GM21723 (cell line): ENCODE measurements around the gene FOLR1.
"Not testable (repeated sequence)": the region's sequence is repeated elsewhere in the genome, so short reads cannot be mapped to it uniquely, and the experiment has no call there.

Experiments
- ATAC-seq: cut with Tn5 transposase; IDR thresholded peaks from one replicate; pipeline ENCODE4 v1.9.1; 2021; ENCODE audit warnings: mild to moderate bottlenecking, moderate library complexity; ENCODE audit not compliant: unreplicated experiment

FOLR1 gene

DNA sequence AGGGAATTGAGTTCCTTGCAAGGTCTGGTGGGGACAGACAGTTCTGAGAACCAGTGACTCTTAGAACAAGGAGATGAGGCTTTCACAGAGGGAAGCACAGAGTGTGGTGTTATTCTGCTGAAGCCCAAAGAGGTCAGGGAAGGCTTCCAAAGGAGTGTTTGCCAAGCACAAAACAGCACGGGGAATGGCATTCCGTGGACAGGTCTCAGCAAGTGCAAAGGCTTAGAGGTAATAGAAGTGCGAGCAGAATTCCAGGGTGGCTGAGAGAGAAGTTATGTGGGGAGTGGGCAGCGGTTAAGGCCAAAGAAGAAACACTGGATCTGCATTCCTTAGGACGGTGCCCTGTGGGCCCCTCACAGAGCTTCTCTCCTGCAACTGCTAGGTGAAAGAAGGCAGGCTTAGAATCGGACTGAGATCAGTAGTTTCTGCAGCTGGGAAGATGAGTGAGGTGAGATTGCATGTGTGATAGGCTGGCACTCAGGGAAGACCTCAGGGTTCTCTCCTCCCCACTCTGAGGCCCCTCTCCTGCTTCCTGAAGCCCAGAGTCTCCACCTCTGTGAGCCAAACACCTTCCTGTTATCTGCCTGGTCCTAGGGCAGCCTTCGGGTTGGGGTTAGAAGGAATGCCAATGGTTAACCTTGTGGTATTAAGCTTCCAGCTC is 10.9 kb upstream of the FOLR1 start:
- not testable (repeated sequence) for ATAC-seq

DNA sequence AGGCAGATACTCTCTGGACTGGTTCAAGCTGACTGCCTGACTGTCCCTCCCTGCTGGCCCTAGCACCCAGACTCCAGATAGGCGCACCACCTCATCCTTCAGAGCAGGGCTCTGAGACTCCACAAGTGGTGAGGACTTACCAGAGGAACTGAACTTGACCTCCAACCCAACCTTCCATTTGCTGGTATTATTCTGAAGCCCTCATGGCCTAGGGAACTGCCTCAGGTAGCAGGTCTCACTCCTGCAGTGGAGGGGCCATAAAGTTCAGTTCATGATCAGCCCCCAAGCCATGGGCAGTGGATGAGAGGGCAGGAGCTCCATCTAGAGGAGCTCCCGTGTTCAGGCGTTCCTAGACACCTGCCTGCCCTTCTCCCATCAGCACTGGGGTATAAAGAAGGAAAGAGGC is 10.4 kb upstream of the FOLR1 start:
- not testable (repeated sequence) for ATAC-seq

DNA sequence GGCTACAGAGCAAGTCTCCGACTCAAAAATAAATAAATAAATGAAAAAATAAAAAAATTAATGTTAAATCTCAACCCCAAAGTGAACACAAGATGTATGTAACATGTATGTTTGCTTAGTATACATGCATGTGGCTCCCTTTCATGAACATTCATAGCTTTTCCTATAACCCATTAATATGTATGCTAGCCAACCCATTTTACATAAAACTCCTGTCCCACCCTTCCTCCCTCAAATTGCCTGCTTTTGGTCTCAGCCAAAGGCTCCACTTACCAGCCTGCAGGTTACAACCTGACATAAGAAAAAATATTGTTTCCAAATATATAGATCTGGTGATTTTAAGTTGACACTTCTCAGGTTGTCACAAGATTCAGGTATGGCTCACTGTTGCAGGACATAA is 3.7 kb upstream of the FOLR1 start:
- ATAC-seq = no peak

DNA sequence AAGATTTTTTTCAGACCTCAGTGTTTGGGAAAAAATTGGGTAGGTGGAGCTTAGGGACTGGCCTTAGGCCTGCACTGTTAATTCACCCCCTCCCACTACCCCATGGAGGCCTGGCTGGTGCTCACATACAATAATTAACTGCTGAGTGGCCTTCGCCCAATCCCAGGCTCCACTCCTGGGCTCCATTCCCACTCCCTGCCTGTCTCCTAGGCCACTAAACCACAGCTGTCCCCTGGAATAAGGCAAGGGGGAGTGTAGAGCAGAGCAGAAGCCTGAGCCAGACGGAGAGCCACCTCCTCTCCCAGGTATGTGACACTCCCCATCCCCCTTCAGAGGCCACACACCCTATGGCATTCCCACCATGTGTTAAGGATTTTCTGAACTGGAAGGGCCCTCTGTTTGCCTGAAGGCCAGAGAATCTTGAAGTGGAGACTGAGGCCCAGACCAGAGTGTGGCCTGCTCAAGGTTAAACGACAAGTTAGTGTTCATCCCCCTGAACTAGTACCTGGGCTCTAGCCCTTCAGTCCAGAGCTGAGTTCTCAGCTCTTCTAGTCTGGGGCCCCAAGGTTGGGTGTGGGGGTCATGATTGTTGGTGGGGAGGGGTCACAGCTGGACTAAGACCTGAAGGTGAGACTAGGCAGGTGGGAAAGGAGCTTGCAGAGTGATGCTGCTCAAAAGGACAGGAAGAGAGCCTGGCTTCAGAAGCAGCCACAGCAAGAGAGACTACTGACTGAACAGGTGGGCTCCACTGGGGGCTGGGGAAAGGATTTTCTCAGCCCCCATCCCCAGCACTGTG is 2.3 kb upstream of the FOLR1 start:
- ATAC-seq = no peak

DNA sequence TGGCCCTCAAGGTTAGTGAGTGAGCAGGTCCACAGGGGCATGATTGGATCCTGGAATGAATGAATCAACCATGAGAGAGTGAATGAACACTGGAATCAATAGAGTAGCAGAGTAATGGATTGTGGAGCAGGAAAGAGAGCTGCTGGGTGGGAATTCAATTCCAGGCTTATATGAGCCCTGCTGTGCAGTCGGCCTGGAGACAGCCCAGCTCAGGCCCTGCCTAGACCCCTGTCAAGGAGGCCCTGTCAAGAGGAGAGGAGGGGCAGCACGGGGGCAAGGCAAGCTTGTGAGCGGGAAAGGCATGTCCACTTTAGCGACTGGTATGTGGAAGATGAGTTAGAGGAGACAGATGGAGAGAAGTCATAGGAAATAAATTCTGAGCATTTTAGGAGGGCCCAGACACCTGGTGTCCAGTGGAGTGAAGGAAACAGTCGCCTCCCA is 1.3 kb upstream of the FOLR1 start:
- no peak for ATAC-seq

DNA sequence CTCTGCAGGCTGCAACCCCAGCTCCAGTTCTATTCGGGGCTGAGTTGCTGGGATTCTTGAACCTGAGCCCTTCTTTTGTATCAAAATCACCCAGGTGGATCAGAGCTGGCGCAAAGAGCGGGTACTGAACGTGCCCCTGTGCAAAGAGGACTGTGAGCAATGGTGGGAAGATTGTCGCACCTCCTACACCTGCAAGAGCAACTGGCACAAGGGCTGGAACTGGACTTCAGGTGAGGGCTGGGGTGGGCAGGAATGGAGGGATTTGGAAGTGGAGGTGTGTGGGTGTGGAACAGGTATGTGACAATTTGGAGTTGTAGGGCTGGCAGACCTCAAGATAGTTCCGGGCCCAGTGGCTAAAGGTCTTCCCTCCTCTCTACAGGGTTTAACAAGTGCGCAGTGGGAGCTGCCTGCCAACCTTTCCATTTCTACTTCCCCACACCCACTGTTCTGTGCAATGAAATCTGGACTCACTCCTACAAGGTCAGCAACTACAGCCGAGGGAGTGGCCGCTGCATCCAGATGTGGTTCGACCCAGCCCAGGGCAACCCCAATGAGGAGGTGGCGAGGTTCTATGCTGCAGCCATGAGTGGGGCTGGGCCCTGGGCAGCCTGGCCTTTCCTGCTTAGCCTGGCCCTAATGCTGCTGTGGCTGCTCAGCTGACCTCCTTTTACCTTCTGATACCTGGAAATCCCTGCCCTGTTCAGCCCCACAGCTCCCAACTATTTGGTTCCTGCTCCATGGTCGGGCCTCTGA is 3.8 kb downstream of the FOLR1 start:
- no peak for ATAC-seq

DNA sequence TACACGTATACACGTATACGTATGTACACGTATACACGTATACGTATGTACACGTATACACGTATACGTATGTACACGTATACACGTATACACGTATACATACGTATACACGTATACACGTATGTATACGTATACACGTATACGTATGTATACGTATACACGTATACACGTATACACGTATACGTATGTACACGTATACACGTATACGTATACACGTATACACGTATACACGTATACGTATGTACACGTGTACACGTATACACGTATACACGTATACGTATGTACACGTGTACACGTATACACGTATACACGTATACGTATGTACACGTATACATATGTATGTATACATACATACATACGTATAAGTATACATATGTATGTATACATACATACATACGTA is 9.5 kb downstream of the FOLR1 start:
- ATAC-seq = not testable (repeated sequence)

DNA sequence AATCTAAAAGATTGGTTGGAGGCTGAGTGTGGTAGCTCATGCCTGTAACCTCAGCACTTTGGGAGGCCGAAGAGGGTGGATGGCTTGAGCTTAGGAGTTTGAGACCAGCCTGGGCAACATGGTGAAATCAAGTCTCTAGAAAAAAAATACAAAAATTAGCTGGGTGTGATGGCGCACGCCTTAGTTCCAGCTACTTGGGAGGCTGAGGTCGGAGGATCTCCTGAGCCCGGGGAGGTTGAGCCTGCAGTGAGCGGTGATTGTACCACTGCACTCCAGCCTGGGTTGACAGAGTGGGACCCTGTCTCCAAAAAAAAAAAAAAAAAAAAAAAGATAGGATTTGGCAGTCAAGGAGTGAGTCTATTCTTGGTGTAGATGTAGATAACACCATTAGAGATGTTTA is 10.6 kb downstream of the FOLR1 start:
- no peak for ATAC-seq

DNA sequence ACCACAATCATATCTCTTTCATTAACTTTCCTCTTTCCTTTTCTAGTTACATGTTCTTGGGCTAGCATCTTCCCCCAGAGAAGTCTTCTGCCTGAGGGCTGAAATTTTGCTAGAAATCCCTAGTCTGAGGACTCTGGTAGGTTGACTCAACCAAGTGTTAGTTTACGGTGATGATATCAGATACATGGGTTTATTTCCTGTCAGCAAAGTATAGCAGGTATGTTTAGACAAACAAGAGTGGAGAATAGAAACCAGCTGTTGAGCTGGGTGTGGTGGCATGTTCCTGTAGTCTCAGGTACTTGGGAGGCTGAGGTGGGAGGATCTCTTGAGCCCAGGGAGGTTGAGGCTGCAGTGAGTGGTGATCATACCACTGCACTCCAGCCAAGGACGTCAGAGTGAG is 11.2 kb downstream of the FOLR1 start:
- ATAC-seq = no peak

DNA sequence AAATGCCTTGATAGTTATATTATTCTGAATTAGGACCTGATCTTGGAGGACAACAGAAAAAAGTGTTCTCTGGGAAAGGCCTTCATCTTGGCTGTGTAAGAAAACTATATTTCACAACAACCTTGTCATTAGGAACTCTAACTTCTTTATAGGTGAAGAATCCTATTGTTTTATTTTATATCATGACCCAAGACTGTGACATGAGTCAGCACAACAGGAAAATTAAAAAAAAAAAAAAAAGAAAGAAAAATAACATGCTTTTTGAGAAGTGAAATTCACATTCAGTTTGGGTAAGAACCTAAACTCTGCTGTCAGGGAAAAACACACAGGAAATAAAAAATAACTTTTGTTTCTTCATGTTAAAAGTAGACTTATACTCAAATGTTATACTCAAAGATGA is 12.9 kb downstream of the FOLR1 start:
- no peak for ATAC-seq

DNA sequence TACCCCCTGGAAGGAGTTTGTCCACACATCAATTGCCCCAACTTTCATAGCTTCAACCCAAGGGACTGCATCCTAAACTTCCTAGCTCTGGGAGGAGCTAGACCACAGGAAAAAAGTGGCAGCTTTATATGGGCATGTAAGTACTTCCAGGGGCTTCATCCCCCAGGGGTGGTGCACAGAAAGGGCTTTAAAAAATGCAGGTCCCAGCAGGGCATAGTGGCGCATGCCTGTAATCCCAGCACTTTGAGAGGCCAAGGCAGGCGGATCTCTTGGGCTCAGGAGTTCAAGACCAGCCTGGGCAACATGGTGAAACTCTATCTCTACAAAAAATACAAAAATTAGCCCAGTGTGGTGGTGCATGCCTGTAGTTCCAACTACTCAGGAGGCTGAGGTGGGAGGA is 14.9 kb downstream of the FOLR1 start:
- ATAC-seq = not testable (repeated sequence)

DNA sequence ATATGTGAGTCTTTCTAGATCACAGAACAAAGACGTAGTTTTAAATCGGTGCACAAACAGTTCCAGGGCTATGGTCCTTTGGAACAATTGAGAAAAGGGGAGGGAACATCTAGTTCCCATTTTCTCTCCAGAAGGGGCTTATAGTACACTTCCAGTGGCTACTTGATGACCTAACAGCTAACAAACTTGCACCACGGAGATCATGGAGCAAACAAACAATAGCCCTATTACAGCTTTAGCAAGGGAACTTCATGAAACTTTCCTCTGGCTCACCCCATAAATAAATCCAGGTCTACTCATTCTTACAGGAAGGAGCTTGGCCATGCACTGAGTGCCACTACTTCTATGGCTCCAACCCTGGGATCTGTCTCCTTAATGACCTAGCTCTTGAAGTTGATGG is 16.3 kb downstream of the FOLR1 start:
- ATAC-seq = no peak

DNA sequence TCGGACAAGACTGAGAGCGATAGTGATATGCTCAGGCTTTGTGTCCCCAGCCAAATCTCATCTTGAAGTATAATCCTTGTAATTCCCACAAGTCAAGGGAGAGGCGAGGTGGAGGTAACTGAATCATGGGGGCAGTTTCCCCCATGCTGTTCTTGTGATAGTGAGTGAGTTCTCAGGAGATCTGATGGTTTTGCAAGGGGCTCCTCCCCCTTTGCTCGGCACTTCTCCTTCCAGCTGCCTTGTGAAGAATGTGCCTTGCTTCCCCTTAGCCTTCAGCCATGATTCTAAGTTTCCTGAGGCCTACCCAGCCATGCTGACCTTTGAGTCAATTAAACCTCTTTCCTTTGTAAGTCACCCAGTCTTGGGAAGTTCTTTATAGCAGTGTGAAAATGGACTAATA is 17.2 kb downstream of the FOLR1 start:
- ATAC-seq = no peak

DNA sequence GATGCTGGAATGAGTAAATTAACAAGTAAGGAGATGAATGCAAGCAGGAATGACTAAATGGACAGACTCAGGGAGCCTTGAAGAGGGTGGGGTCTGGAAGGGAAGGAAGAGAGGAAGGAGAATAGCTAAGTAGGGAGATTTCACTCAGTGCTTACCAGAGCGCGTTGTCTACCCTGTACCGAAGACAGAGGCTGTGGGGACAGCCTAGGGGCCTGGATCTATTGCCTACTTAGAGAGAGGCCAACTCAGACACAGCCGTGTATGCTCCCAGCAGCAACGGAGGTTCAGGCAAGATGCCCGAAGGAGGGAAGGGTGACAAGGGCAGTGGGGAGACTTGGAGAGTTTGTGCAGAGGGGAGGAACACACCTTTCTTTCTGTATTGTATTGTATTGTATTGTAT is 24.7 kb downstream of the FOLR1 start, which contains the start of gene FOLR2:
TSS of gene FOLR2 (plus strand) at position 157 of the 400 bp plus-strand sequence. CDS start 1,791 bp downstream, outside the sequence.
- ATAC-seq = no peak

DNA sequence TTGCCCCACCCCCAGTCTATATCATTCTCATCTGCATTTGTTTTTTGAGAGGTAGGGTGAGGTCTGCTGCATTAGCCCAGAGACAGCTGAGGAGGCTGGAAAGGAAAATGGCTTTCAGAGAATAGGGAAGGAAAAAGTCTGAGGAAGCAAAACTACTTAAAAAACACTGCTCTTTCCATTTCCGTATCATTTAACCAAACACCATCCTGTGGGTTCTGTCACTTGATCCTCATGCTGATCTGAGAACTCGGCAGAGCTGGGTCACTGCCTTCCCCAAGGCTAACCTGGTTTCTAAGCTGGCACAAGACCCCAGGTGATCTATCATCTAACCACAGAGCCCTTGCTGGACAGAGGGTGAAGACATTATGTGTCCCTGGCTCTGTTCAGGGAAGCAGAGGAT is 25.9 kb downstream of the FOLR1 start:
- ATAC-seq = no peak

DNA sequence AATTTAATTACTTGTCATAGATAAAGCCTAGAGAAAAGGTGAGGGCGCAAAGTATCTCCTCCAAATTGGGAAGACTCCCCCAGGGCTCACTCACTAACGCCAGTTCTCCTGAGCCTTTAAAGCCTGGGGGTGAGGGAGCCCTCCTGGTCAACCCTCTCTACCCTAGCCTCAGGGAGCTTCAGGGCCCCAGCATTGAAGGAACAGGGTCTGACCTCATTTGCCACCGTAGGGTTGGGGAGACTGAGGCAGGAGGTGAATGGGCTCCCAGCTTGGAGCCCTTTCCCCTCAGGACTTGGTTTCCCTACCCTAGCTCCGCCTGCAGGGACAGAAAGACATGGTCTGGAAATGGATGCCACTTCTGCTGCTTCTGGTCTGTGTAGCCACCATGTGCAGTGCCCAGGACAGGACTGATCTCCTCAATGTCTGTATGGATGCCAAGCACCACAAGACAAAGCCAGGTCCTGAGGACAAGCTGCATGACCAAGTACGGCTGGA is 26.4 kb downstream of the FOLR1 start:
- no peak for ATAC-seq

DNA sequence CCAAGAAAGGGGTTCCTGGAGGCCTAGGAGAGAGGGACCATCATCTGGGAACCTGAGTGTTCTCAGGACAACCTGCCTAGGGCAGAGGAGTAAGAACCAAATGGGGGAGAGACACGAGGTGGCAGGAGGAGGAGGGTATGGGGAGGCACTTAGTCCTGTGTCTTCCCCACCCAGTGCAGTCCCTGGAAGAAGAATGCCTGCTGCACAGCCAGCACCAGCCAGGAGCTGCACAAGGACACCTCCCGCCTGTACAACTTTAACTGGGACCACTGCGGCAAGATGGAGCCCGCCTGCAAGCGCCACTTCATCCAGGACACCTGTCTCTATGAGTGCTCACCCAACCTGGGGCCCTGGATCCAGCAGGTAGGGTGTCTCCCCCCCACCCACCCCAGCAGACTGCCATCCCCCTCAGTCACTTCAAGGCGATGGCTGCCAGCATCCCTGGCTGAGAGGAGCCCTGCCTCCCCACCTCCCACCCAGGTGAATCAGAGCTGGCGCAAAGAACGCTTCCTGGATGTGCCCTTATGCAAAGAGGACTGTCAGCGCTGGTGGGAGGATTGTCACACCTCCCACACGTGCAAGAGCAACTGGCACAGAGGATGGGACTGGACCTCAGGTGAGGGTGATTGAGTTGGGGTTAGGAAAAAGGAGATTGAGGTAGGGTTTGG is 28.9 kb downstream of the FOLR1 start:
- no peak for ATAC-seq

DNA sequence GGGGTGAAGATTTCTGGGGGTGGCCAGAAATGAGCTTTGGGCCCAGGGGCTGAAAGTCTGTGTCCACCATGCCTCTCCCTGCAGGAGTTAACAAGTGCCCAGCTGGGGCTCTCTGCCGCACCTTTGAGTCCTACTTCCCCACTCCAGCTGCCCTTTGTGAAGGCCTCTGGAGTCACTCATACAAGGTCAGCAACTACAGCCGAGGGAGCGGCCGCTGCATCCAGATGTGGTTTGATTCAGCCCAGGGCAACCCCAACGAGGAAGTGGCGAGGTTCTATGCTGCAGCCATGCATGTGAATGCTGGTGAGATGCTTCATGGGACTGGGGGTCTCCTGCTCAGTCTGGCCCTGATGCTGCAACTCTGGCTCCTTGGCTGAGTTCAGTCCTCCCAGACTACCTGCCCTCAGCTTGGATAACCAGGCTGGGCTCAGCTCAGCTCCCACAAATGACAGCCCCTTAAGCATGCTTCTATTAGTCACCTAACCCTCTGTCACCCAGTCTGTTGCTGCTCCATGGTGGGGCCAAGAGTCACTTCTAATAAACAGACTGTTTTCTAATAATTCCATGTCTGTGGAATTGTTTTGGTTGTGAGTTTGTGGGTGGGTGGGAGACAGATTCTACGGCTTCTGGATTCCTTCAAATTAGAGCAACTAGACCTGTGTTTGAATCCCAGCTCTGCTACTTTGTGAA is 29.6 kb downstream of the FOLR1 start:
- no peak for ATAC-seq

DNA sequence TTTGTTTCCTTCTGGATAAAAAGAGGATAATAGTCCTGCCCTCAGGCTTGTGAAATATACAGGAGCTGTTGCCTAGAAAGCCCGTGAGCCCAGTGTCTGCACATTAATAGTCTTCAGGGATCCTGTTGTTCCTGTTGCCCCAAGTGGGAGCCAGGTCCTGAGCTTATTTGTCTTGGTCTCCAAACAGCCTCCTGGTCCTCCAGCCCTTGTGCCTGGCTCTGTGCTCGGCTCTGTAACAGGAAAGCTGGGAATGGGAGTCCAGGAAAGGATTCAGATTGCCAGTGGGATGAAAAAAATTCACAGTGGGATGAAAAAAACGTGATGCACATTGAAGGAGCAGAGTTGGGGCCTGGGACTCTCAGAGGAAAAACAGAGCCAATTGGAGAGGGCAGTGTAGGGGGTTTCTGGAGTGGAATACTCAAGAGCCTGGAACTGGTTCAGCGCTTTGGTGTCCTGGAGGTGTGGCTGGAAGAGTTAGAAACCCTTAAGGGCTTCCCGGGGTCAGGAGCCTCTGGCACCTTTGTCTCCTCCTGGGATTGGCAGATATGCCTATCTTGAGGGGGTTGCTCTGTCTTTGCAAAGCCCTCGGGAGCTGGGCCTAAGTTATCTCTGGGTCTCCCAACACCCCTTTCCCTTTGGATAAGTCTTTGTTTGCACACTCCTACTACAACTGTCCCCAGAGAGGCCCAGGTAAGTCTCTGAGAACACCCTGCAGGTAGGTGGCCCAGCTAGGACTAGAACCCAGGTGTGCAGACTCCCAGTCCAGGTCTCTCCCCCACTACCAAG is 30.4 kb downstream of the FOLR1 start:
- ATAC-seq = no peak
